ENCODE data around the gene CAPN5.

- TF ChIP-seq POLR2AphosphoS5 (IDR thresholded peaks at IDR 0.05) (no peak), CTCF (IDR thresholded peaks at IDR 0.05) (no peak)
These were observed 72.4 kb downstream of the CAPN5 start for GRCh38 chr11:77139201-77139600.
